Astrocyte (in vitro differentiated cells and primary cell): Measurements from ENCODE around the gene PILRA.

Experiments used
- EZH2 ChIP-seq: IDR thresholded peaks from 2 replicates; pipeline ENCODE4 v1.6.1; 2012; ENCODE audit warnings: mild to moderate bottlenecking, low read length, inconsistent platforms; ENCODE audit not compliant: insufficient read depth
- TF ChIP-seq, protein P1 (sequence below): IDR thresholded peaks from 2 replicates; pipeline ENCODE4 v1.5.1; 2011; ENCODE audit warnings: low read depth, mild to moderate bottlenecking, inconsistent platforms, low read length, moderate library complexity; ENCODE audit not compliant: insufficient read depth

- TF ChIP-seq, protein P1, sequence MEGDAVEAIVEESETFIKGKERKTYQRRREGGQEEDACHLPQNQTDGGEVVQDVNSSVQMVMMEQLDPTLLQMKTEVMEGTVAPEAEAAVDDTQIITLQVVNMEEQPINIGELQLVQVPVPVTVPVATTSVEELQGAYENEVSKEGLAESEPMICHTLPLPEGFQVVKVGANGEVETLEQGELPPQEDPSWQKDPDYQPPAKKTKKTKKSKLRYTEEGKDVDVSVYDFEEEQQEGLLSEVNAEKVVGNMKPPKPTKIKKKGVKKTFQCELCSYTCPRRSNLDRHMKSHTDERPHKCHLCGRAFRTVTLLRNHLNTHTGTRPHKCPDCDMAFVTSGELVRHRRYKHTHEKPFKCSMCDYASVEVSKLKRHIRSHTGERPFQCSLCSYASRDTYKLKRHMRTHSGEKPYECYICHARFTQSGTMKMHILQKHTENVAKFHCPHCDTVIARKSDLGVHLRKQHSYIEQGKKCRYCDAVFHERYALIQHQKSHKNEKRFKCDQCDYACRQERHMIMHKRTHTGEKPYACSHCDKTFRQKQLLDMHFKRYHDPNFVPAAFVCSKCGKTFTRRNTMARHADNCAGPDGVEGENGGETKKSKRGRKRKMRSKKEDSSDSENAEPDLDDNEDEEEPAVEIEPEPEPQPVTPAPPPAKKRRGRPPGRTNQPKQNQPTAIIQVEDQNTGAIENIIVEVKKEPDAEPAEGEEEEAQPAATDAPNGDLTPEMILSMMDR, result no peak
- TF ChIP-seq EZH2, result no peak
These were observed 1.0 kb upstream of the PILRA start for GRCh38 chr7:100372256-100372655.
